ENCODE results near the gene C2orf74.

C2orf74 gene

DNA sequence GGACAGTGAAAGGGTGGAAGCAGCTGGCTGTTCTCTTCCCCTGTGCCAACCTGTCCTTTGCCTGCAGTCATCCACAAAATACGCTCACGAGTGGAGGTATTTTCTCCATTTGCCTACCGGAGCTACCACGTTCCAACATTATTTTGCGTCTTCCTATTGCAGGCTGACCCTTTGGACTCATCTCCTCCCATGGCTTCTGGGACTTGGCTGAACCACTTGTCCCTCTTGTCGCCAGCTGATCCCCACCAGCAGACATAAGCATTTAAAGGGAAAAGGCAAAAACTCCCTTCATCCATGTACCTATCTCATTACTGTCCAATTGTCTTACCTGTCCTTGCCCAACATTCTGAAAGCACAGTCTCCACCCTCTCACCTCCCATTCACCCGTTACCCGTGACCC lies 13.0 kb downstream of the C2orf74 start:
- H3K27ac ChIP-seq = no peak overlapping the region
- TF ChIP-seq CTCF (IDR thresholded peaks at IDR 0.05) = no peak
- no peak for TF ChIP-seq ZFX (IDR thresholded peaks at IDR 0.05; ENCODE audit: borderline replicate concordance)

GRCh38 chr2:61176755-61177726 lies 15.1 kb downstream of the C2orf74 start:
- TF ChIP-seq CTCF (IDR thresholded peaks at IDR 0.05) (no peak), ZFX (IDR thresholded peaks at IDR 0.05; ENCODE audit: borderline replicate concordance) (no peak)

DNA sequence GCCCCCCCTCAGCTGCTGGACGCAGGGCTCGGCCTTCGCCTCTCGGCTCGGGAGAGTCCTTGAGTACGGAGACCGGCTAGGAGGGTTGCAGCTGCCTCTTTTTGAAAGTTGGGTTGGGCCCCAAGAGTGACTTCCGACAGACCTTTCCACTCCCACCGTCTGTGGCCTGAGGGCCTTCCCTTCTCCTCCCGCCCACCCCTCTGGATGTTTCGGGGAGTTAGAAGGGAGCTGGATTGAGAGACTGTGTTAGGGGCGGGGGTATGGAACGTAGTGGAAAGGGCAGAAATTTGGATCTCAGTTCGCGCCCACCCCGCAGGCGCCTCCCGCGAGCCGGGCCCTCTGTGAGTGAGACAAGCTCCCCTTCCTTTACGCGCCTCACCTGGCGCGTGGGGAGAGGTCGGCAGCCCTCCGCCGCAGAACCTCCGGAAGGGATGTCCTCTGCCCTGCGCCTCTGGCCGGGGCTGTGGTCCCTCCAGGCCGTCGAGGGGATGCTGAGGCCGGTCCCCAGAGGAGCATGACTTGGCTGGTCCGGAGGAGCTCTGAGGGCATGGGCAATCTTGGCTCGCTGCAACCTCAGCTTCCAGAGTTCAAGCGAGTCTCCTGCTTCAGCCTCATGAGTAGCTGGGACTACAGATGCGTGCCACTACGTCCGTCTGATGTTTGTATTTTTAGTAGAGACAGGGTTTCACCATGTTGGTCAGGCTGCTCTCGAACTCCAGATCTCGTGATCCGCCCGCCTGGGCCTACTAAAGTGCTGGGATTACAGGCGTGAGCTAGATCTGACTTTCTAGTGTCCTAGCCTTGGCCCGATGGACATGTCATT lies 15.9 kb downstream of the C2orf74 start:
- peak overlapping the region; percentile 87 for H3K27ac ChIP-seq
- TF ChIP-seq CTCF (IDR thresholded peaks at IDR 0.05) (no peak), ZFX (IDR thresholded peaks at IDR 0.05; ENCODE audit: borderline replicate concordance) (no peak)

More at GRCh38 chr2:61176755-61177726, 15.1 kb downstream of the C2orf74 start:
- H3K27ac ChIP-seq = peak overlapping the region; percentile 87

DNA sequence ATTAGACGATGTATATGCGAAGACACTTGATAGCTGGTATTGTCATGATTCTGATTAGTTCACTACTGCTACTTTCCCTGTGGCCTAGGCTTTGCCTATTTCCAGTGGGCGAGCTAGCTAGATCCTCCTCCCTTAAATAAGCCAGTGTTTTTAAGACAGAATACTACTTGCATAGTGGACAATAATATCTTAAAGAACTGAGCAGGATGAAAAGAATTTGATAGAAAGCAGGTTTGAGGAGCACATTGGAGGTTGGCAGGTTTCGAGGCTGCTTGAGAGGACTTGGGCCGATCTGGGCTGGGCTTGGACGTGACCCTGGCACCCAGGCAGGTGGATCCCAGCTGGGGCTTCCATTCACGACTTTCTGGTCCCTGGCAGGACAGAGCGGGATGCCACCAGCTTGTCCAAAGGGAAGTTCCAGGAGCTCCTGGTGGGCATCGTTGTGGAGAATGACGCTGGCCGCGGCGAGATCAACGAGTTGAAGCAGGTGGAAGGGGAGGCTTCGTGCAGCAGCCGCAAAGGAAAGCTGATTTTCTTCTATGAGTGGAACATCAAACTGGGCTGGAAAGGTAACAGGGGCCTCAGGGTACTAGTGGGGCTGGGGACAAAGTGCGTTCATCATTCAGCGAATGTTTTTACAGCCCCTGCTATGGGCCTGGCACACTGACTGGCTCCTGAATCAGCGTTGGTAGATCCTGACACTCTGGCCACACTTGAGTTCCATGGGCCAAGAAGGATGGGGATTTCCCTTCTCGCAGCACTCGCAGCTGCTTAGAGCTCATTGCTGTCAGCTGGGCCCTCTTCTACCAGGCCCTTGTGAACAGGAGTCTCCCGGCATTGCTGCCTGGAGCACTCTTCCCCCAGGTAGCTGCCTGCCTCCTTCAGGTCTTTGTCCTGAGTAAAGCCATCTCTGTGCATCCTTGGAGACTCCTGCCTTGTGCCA lies 16.9 kb downstream of the C2orf74 start:
- TF ChIP-seq CTCF (IDR thresholded peaks at IDR 0.05) (no peak), ZFX (IDR thresholded peaks at IDR 0.05; ENCODE audit: borderline replicate concordance) (no peak)
- peak overlapping the region; percentile 87; the same call in 1 of the 2 replicates for H3K27ac ChIP-seq

DNA sequence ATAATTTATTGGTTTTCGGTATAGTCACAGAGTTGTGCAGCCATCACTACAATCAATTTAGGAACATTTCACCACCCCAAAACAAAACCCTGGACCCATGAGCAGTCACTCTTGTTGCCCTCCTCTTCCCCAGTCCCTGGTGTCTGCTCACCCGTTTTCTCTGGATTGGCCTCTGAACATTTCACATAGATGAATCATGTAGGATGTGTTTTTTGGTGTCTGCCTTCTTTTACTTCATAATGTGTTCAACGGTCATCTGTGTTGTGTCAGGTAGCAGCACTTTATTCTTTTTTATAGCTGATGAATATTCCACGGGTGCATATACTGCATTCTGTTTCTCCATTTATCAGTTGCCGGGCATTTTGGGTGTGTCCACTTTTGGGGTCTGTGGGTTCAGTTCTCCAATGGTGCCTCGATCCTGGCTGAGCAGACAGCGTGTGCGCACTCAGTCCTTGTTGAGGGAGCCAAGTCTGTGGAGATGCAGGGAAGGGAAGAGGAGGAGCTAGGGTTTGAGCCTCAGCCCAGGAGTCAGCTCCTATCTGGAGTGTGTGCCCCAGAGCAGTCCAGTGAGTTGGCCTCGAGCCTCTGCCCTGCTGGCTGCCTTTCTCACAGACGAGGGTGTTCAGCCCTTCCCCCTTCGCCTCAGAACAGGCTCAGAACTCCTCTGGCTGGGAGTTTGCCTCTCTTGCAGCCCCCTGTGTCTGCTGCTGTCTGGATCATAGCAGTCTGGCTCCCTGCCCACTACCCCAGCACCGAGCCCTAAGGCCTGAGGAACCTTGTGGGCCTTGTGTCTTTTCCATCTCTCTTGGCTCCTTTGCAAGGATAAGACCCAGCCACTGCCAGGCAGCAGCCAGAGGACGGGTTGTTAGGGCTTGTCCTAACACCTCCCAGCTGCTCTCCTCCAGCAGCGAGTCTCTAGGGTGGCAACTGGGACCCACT lies 18.0 kb downstream of the C2orf74 start:
- TF ChIP-seq CTCF (IDR thresholded peaks at IDR 0.05) (no peak), ZFX (IDR thresholded peaks at IDR 0.05; ENCODE audit: borderline replicate concordance) (no peak)
- H3K27ac ChIP-seq = no peak overlapping the region

DNA sequence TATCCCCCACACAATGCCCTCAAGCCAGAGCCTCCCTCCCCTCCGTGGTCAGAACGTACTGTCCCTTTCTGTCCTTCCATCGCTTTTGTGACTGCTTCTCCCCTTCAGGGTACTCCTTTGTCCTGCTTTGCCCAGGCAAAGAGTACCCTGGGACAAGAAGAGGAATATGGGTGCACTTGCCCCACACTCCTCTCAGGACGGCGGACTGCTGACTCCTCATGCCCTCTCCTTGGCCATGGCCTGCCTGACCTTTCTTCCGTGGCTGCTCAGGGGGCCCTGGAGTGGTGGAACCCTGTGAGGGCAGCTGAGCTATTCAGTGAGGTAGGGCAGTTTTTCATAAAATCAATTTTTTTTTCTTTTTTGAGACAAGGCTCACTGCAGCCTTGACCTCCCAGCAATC lies 18.7 kb downstream of the C2orf74 start:
- no peak overlapping the region for H3K27ac ChIP-seq
- no peak for TF ChIP-seq ZFX (IDR thresholded peaks at IDR 0.05; ENCODE audit: borderline replicate concordance)
- TF ChIP-seq CTCF (IDR thresholded peaks at IDR 0.05) = no peak

All from 22Rv1 (cell line).